Fibroblast of pulmonary artery (primary cell): ENCODE data around the gene CENPX.

Source experiments
- DNase-seq: peaks from one replicate; pipeline ENCODE4 v3.0.0-alpha.2; 2010; ENCODE audit warnings: low read depth
- H3K4me3 ChIP-seq: replicated peaks from 2 replicates; pipeline ENCODE4 v1.5.1; 2011; ENCODE audit warnings: low read depth, mild to moderate bottlenecking, control low read depth, low read length, moderate library complexity
- TF ChIP-seq, protein P1 (sequence below): IDR thresholded peaks from 2 replicates; pipeline ENCODE4 v1.5.1; 2011; ENCODE audit warnings: mild to moderate bottlenecking, control low read depth, low read length, inconsistent platforms; ENCODE audit errors: missing control alignments

Gene CENPX

DNA sequence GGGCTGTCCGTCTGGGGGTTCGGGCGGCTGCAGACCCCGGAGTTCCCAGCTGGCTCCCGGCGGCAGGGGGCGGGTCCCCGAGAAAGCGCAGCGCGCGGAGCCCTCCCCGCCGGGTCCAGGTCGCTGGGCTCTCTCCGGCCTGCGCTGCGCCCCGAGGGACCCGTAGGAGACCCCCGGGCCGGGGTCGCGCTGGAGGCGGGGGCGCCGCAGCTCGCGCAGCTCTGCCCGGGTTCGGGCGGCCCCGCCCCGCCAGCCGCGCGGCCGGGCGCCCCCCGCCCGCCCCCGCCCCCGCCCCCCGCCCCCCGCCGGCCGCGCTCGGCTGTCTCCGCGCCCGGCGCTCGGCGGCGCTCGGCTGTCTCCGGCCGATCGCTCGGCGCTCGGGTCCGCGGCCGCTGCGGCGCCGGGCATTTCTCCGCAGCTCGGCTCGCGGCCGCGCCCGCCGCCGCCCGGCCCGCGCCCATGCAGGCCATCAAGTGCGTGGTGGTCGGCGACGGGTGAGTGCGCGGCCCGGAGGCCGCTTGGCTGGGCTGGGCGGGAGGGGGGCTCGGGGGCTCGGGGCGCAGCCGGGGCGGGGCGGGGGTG is 8.7 kb upstream of the CENPX start, which contains the start of gene RAC3:
RAC3 (plus strand) TSS at position 376 of the 582 bp plus-strand sequence; CDS start at position 460, 84 bp downstream.
- TF ChIP-seq, protein P1, sequence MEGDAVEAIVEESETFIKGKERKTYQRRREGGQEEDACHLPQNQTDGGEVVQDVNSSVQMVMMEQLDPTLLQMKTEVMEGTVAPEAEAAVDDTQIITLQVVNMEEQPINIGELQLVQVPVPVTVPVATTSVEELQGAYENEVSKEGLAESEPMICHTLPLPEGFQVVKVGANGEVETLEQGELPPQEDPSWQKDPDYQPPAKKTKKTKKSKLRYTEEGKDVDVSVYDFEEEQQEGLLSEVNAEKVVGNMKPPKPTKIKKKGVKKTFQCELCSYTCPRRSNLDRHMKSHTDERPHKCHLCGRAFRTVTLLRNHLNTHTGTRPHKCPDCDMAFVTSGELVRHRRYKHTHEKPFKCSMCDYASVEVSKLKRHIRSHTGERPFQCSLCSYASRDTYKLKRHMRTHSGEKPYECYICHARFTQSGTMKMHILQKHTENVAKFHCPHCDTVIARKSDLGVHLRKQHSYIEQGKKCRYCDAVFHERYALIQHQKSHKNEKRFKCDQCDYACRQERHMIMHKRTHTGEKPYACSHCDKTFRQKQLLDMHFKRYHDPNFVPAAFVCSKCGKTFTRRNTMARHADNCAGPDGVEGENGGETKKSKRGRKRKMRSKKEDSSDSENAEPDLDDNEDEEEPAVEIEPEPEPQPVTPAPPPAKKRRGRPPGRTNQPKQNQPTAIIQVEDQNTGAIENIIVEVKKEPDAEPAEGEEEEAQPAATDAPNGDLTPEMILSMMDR = no peak
- peak; percentile 29 for DNase-seq
- peak within 1 kb of the TSS; percentile 53 for H3K4me3 ChIP-seq

DNA sequence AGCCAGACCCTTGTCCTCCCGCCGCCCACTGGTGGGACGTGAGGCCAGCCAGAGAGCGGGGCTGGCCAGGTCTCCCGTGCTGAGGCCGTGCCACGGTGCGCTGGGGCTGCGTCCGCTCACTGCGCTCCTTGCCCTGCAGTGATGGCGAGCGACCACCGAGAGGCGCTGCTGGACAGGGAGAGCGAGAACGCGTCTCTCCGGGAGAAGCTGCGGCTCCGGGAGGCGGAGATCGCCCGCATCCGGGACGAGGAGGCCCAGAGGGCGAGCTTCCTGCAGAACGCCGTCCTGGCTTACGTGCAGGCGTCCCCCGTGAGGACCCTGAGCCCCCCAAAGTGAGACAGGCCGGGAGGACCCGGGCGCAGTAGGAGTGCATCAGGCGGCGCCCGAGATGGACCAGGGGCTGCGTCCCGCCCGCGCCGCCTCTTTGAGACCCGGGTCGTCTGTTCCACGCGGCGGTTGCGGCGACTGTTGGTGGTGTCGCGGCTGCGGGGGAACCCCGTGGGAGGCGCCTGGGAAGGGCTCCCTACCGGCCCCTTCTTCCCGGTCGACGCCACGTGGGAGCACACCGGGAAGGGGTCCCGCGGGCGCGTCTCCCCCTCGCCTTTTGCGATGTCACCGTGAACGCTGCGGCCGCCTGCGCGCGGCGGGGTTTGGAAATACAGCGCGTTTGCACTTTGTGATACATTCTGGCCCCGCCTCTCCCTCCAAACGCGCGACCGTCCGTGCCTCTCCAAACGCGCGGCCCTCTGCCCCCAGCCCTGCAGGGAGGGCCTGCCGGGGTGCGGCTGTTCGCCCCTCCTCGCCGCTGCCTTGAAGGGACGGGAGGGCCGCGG is 8.0 kb upstream of the CENPX start:
- DNase-seq = peak; percentile 89
- TF ChIP-seq, protein P1 = peak; percentile 71
- H3K4me3 ChIP-seq = peak overlapping the region; percentile 53

- TF ChIP-seq, protein P1 = no peak
- no peak overlapping the region for H3K4me3 ChIP-seq
- DNase-seq = no peak
Observed at GRCh38 chr17:82029990-82030469, 7.4 kb upstream of the CENPX start.

GRCh38 chr17:82029391-82029790 is 6.7 kb upstream of the CENPX start:
- no peak overlapping the region for H3K4me3 ChIP-seq
- TF ChIP-seq, protein P1 = no peak
- DNase-seq = no peak

DNA sequence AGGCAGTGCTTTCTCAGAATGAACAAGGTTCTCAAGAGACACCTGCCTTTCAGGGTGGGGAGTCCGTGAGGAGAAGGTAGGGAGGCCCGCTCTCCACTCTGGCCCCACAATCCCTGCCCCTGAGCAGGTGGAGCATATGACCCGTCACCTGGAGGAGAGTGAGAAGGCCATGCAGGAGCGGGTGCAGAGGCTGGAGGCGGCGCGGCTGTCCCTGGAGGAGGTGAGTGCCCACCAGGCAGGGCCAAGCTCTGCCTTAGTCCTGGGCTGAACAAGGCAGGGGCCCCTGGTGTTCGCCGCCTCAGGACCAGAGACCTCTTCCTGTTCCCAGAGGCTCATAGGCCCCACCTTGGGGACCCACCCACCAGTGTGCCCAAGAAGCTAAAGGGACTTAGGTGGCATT is 6.3 kb upstream of the CENPX start:
- TF ChIP-seq, protein P1 = no peak
- H3K4me3 ChIP-seq = no peak overlapping the region
- DNase-seq = no peak

GRCh38 chr17:82028246-82028645 is 5.6 kb upstream of the CENPX start:
- TF ChIP-seq, protein P1 = no peak
- no peak overlapping the region for H3K4me3 ChIP-seq
- DNase-seq = no peak
